Measurements from ENCODE around the gene SEC63. TPM values are rescaled to one million over a fixed set of nuclear protein-coding genes. Genes with fewer than 3 reads are reported as not detected.
"Not testable (repeated sequence)": the region's sequence is repeated elsewhere in the genome, so short reads cannot be mapped to it uniquely, and the experiment has no call there.

SEC63 gene
- total RNA-seq, 8 experiments from 2014 or later, result 24.3 to 113 (median 37.4) TPM

GRCh38 chr6:107965746-107966145, 7.7 kb upstream of the SEC63 start:
- peak in 3 of 8 experiments; percentile 45 to 73 (median 64) for ATAC-seq (replicated peaks in 6 of 8)
- no peaks in the 10 kb centered on the region for H3K4me1 ChIP-seq (replicated peaks in 1 of 2)
- 20 to 100% (median 100%) methylated on average over 1 to 4 of the region's 4 CpGs; no CpG with 5 or more reads in 3 of the 10 experiments for WGBS, 10 experiments
- H3K4me3 ChIP-seq, result no peak overlapping the region
- no peak overlapping the region for H3K27ac ChIP-seq
- in situ Hi-C loops (cut with MboI; ENCODE audit: low pct_unique_long_range_greater_than_20kb in 2 of 9, low sequenced_read_pairs in 9 of 9, unreplicated experiment in 9 of 9), result no loop called here

GRCh38 chr6:107962723-107963122, 4.7 kb upstream of the SEC63 start:
- Histone ChIP-seq H3K4me1 (replicated peaks in 1 of 2) (no peaks in the 10 kb centered on the region), H3K4me3 (no peak overlapping the region), H3K27ac (no peak overlapping the region)
- in situ Hi-C loops (cut with MboI; ENCODE audit: low pct_unique_long_range_greater_than_20kb in 2 of 9, low sequenced_read_pairs in 9 of 9, unreplicated experiment in 9 of 9), result no loop called here
- 70 to 100% (median 93%) methylated on average over 1 to 2 of the region's 2 CpGs; no CpG with 5 or more reads in 4 of the 10 experiments for WGBS, 10 experiments
- ATAC-seq (replicated peaks in 6 of 8), result no peak

- no peak overlapping the region for H3K27ac ChIP-seq
- H3K4me3 ChIP-seq, result no peak overlapping the region
- ATAC-seq (replicated peaks in 6 of 8), result no peak
- peaks cover 9 to 12% of the 10 kb centered on the region in 2 donors for H3K4me1 ChIP-seq (replicated peaks in 1 of 2)
- WGBS, 10 experiments, result 65 to 100% (median 83%) methylated on average over 1 to 5 of the region's 10 CpGs; no CpG with 5 or more reads in 3 of the 10 experiments
- in situ Hi-C loops (cut with MboI; ENCODE audit: low pct_unique_long_range_greater_than_20kb in 2 of 9, low sequenced_read_pairs in 9 of 9, unreplicated experiment in 9 of 9), result no loop called here
These were observed 1.4 kb upstream of the SEC63 start for GRCh38 chr6:107959392-107959791.

GRCh38 chr6:107958689-107959362, 818 bp upstream of the SEC63 start:
- WGBS, 10 experiments, result 63 to 100% (median 95%) methylated on average over 1 to 14 of the region's 27 CpGs; no CpG with 5 or more reads in 4 of the 10 experiments
- in situ Hi-C loops (cut with MboI; ENCODE audit: low pct_unique_long_range_greater_than_20kb in 2 of 9, low sequenced_read_pairs in 9 of 9, unreplicated experiment in 9 of 9), result not testable (repeated sequence)
- Histone ChIP-seq H3K27ac (peak overlapping the region; percentile 53 to 73), H3K4me3 (peak overlapping the region; percentile 54 to 92 (median 59)), H3K4me1 (replicated peaks in 1 of 2) (peaks cover 10 to 12% of the 10 kb centered on the region in 2 donors)
- peak in 2 of 8 experiments; percentile 1 to 10 for ATAC-seq (replicated peaks in 6 of 8)

GRCh38 chr6:107957308-107957908, 600 bp downstream of the SEC63 start:
- ATAC-seq (replicated peaks in 6 of 8), result peak; percentile 47 to 63 (median 52)
- Histone ChIP-seq H3K4me3 (peak overlapping the region; percentile 54 to 92 (median 59)), H3K4me1 (replicated peaks in 1 of 2) (peaks cover 10 to 12% of the 10 kb centered on the region in 2 donors), H3K27ac (peak overlapping the region; percentile 89 to 94)
- 0 to 7% (median 0%) methylated on average over 1 to 14 of the region's 43 CpGs; no CpG with 5 or more reads in 1 of the 10 experiments for WGBS, 10 experiments
- in situ Hi-C loops (cut with MboI; ENCODE audit: low pct_unique_long_range_greater_than_20kb in 2 of 9, low sequenced_read_pairs in 9 of 9, unreplicated experiment in 9 of 9), result no loop called here

DNA sequence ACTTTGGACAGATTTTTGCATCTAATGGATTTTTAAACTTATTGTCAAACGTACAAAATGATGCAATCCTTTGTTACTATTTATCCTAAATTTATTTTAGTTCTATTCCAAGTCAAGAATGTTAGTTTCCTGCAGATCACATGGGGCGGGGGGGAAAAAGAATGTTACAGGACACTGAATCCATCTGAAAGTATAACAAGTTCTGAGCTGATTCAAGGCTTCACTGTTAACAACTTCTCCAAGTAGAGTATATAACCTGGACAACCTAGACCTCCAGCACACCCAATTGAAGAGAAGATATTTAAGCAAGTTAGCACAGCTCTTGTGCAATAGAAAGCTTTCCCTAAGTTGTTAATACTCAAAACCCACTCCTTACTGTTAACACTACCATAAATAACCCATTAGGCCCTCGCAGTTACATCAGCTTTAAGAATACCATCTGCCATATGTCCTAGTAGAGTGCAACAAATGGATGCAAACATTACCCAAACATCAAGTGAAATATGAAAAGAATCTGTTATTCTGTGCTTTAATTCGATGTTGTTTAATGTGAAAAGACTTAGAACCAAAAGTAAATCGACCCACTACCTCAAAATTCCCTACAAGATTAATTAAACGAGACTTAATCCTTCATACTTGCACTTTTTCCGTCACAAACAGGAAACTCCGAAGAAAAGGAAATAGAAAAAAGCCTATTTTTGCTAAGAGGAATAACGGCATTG, 1.3 kb downstream of the SEC63 start:
- in situ Hi-C loops (cut with MboI; ENCODE audit: low pct_unique_long_range_greater_than_20kb in 2 of 9, low sequenced_read_pairs in 9 of 9, unreplicated experiment in 9 of 9), result no loop called here
- peaks cover 10 to 12% of the 10 kb centered on the region in 2 donors for H3K4me1 ChIP-seq (replicated peaks in 1 of 2)
- H3K27ac ChIP-seq, result peak overlapping the region; percentile 89 to 94
- peak overlapping the region; percentile 54 to 92 (median 59) for H3K4me3 ChIP-seq
- 0 to 6% (median 0%) methylated on average over 3 to 9 of the region's 9 CpGs; no CpG with 5 or more reads in 1 of the 10 experiments for WGBS, 10 experiments
- ATAC-seq (replicated peaks in 6 of 8), result peak in 2 of 8 experiments; percentile 2 to 4

GRCh38 chr6:107956181-107956580, 1.8 kb downstream of the SEC63 start:
- 0 to 60% (median 42%) methylated on average over 1 to 2 of the region's 2 CpGs for WGBS, 10 experiments
- Histone ChIP-seq H3K4me3 (peak overlapping the region; percentile 54 to 92 (median 59)), H3K4me1 (replicated peaks in 1 of 2) (peaks cover 10 to 12% of the 10 kb centered on the region in 2 donors), H3K27ac (peak overlapping the region in 1 of 2 donors; percentile 89)
- no peak for ATAC-seq (replicated peaks in 6 of 8)
- in situ Hi-C loops (cut with MboI; ENCODE audit: low pct_unique_long_range_greater_than_20kb in 2 of 9, low sequenced_read_pairs in 9 of 9, unreplicated experiment in 9 of 9), result no loop called here

GRCh38 chr6:107953858-107954414, 4.1 kb downstream of the SEC63 start:
- H3K27ac ChIP-seq; in situ Hi-C loops (cut with MboI; ENCODE audit: low pct_unique_long_range_greater_than_20kb in 2 of 9, low sequenced_read_pairs in 9 of 9, unreplicated experiment in 9 of 9); ATAC-seq (replicated peaks in 6 of 8); H3K4me3 ChIP-seq: not testable (repeated sequence)
- H3K4me1 ChIP-seq (replicated peaks in 1 of 2), result peaks cover 12 to 13% of the 10 kb centered on the region in 2 donors
- WGBS, 10 experiments, result 100% methylated on average over 1 of the region's 19 CpGs; no CpG with 5 or more reads in 9 of the 10 experiments

- peak in 1 of 8 experiments; percentile 50 for ATAC-seq (replicated peaks in 6 of 8)
- Histone ChIP-seq H3K27ac (no peak overlapping the region), H3K4me3 (no peak overlapping the region), H3K4me1 (replicated peaks in 1 of 2) (peaks cover 2 to 3% of the 10 kb centered on the region in 2 donors)
- in situ Hi-C loops (cut with MboI; ENCODE audit: low pct_unique_long_range_greater_than_20kb in 2 of 9, low sequenced_read_pairs in 9 of 9, unreplicated experiment in 9 of 9), result no loop called here
- WGBS, 10 experiments, result 57 to 93% (median 85%) methylated on average over 2 to 6 of the region's 6 CpGs
These were observed 14.2 kb downstream of the SEC63 start for GRCh38 chr6:107943626-107944439.

- WGBS, 10 experiments, result 66 to 100% (median 85%) methylated on average over 1 to 4 of the region's 4 CpGs; no CpG with 5 or more reads in 1 of the 10 experiments
These were observed 15.9 kb downstream of the SEC63 start for GRCh38 chr6:107942142-107942541.

DNA sequence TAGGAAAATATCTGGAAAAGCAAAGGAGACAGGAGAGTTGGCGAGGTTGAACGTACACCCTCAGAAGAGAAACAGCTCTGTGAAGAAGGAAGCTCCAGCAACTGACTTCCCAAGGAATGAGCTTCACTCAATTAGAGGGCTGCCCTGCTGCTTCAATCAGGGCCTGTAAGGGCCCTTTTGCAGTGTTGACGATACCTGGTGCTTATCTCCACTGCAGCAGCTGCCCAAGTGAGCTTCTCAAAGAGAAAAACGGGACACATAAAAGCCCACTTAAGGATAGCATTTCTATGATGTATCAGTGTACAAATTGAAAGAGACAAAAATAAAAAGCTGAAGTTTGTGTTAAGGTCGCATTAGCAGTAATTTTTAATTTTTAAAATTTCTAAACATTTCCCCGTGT, 16.4 kb downstream of the SEC63 start:
- ATAC-seq (replicated peaks in 6 of 8), result no peak
- in situ Hi-C loops (cut with MboI; ENCODE audit: low pct_unique_long_range_greater_than_20kb in 2 of 9, low sequenced_read_pairs in 9 of 9, unreplicated experiment in 9 of 9), result no loop called here

More at GRCh38 chr6:107942142-107942541, 15.9 kb downstream of the SEC63 start:
- in situ Hi-C loops (cut with MboI; ENCODE audit: low pct_unique_long_range_greater_than_20kb in 2 of 9, low sequenced_read_pairs in 9 of 9, unreplicated experiment in 9 of 9), result no loop called here
- Histone ChIP-seq H3K4me1 (replicated peaks in 1 of 2) (peaks cover 2 to 3% of the 10 kb centered on the region in 2 donors), H3K27ac (no peak overlapping the region), H3K4me3 (no peak overlapping the region)
- no peak for ATAC-seq (replicated peaks in 6 of 8)

DNA sequence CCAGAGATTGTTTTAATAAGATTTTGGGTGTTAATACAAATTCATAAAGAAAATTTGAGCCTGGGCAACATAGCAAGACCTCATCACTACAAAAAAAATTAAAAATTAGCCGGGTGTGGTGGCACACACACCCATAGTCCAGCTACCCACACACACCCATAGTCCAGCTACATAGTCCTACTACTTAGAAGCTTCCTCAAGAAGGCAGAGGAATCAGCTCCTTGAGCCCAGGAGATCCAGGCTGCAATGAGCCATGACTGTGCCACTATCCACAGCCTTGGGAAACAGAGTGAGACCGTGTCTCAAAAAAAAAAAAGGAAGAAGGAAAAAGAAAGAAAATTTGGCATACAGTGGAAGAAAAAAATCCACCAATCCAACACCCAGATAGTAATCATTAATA, 16.8 kb downstream of the SEC63 start:
- WGBS, 10 experiments, result 71 to 100% (median 100%) methylated on average over 1 to 2 of the region's 2 CpGs; no CpG with 5 or more reads in 2 of the 10 experiments
- no peak overlapping the region for H3K4me3 ChIP-seq
- in situ Hi-C loops (cut with MboI; ENCODE audit: low pct_unique_long_range_greater_than_20kb in 2 of 9, low sequenced_read_pairs in 9 of 9, unreplicated experiment in 9 of 9), result no loop called here
- no peak for ATAC-seq (replicated peaks in 6 of 8)
- no peak overlapping the region for H3K27ac ChIP-seq
- H3K4me1 ChIP-seq (replicated peaks in 1 of 2), result peaks cover 2 to 3% of the 10 kb centered on the region in 2 donors

More for the DNA sequence above, 16.4 kb downstream of the SEC63 start:
- no peak overlapping the region for H3K27ac ChIP-seq
- 80 to 100% (median 95%) methylated on average over 2 to 6 of the region's 6 CpGs for WGBS, 10 experiments
- no peak overlapping the region for H3K4me3 ChIP-seq
- H3K4me1 ChIP-seq (replicated peaks in 1 of 2), result peaks cover 2 to 3% of the 10 kb centered on the region in 2 donors
